Upper lobe of left lung (tissue), 4 donors: ENCODE results near the gene COX8A.

Source experiments
- CTCF ChIP-seq, 6 experiments: fragments of 450-650 bp in 4 of 6; fragments of 200-600 bp in 2 of 6; sonication (generic) in 2 of 6; IDR thresholded peaks; one replicate each; pipeline ENCODE4 v1.5.1; 2016 to 2019; ENCODE audit warnings: antibody characterized with exemption in 6 of 6
- POLR2A ChIP-seq, 4 donors: fragments of 450-650 bp; IDR thresholded peaks; one replicate each; pipeline ENCODE4 v1.5.1; 2016 to 2017; ENCODE audit warnings: antibody characterized with exemption in 4 of 4, mild to moderate bottlenecking in 2 of 4
- POLR2AphosphoS5 ChIP-seq, 2 donors: sonication (generic); formaldehyde crosslinking; IDR thresholded peaks; one replicate each; pipeline ENCODE4 v1.5.1; 2017; ENCODE audit warnings: antibody characterized with exemption in 2 of 2

- no peak for TF ChIP-seq CTCF (IDR thresholded peaks at IDR 0.05)
- no peak for TF ChIP-seq POLR2A (IDR thresholded peaks at IDR 0.05)
- no peak for TF ChIP-seq POLR2AphosphoS5 (IDR thresholded peaks at IDR 0.05)
Observed at GRCh38 chr11:64005691-64006090, 31.3 kb downstream of the COX8A start.
